ENCODE measurements around the gene ADK. TPM values are rescaled to one million over a fixed set of nuclear protein-coding genes. Genes with fewer than 3 reads are reported as not detected.
"Not testable (repeated sequence)": the region's sequence is repeated elsewhere in the genome, so short reads cannot be mapped to it uniquely, and the experiment has no call there.

The ADK gene
- total and polyA plus RNA-seq, 2 of the 4 experiments (the other 2 are of a cell fraction), result 30.6 to 40.9 TPM

DNA sequence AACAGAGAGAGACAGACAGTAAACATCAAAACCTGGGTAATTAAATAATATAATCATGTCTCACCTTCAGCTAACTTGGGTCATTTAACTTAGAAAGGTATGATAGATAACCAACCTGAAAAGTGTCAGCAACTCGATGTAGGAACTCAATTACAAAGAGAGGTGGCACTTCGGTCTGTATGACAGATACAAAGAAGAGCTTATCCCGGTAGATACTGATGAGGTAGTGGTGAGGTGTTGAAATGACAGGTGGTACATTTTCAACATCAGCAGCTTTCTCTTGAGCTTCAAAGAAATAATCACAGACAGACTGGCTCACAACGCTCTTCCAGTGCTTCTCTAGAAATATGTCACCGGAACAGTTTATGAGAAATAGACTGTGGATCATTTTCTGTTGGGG is 13.0 kb upstream of the ADK start (continued):
- TF ChIP-seq BHLHE40 (IDR thresholded peaks at IDR 0.05; ENCODE audit: low read depth, low read length) (no peak), RCOR1 (IDR thresholded peaks at IDR 0.05; ENCODE audit: insufficient replicate concordance, low read length) (no peak)

DNA sequence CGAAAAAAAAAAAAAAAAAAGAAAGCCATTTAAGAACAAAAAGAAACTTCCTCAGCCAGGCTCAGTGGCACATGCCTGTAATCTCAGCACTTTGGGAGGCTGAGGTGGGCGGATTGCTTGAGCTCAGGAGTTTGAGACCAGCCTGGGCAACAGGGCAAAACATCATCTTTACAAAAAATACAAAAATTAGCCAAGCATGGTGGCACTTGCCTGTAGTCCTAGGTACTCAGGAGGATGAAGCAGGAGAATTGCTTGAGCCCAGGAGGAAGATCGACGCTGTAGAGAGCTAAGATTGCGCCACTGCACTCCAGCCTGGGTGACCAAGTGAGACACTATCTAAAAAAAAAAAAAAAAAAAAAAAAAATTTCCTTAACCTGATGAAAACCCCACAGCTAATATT is 12.4 kb upstream of the ADK start:
- BruUV-seq (replicated peaks); POLR2A ChIA-PET (ENCODE audit: unreplicated experiment): not testable (repeated sequence)
- no CpG with 5 or more reads among the region's 5 CpGs for WGBS, 2 experiments (ENCODE audit: extremely low coverage in 2 of 2, insufficient read length in 1 of 2)

More for the DNA sequence above, 12.4 kb upstream of the ADK start:
- Histone ChIP-seq H3K79me1 (ENCODE audit: low read depth in 1 of 2, low read length in 2 of 2) (peaks cover 18 to 33% of the 10 kb centered on the region in 2 experiments), H3K36me3 (ENCODE audit: control insufficient read depth, insufficient read depth, low read length) (peaks cover 15% of the 10 kb centered on the region), H4K20me1 (ENCODE audit: insufficient read depth, low read length) (peaks cover 12% of the 10 kb centered on the region)
- H3K9ac ChIP-seq (ENCODE audit: low read depth, low read length); H3K4me1 ChIP-seq (ENCODE audit: control insufficient read depth, insufficient read depth, low read length); H3K9me3 ChIP-seq (ENCODE audit: control insufficient read depth, insufficient read depth, low read length); H3K27ac ChIP-seq (ENCODE audit: insufficient read depth, low read length); CTCF ChIA-PET; H3K4ac ChIP-seq (ENCODE audit: low read depth, low read length); DNase-seq; H2BK20ac ChIP-seq (ENCODE audit: low read depth, low read length); H3K14ac ChIP-seq (replicated peaks; ENCODE audit: low read depth, low read length); H3K4me3 ChIP-seq (ENCODE audit: insufficient read depth, low read depth, low read length); H2AK5ac ChIP-seq (ENCODE audit: low read depth, low read length); H2BK5ac ChIP-seq (ENCODE audit: low read depth, low read length, poor library complexity, severe bottlenecking); H3K9me1 ChIP-seq (ENCODE audit: insufficient read depth, low read length); H4K5ac ChIP-seq (ENCODE audit: low read depth, low read length); intact Hi-C loops (cut with micrococcal nuclease); H3K4me2 ChIP-seq (ENCODE audit: low read depth, low read length); dilution Hi-C loops (cut with HindIII; ENCODE audit: low sequenced_read_pairs, unreplicated experiment); H2AK9ac ChIP-seq (replicated peaks; ENCODE audit: low read depth, low read length, poor library complexity); H4K91ac ChIP-seq (ENCODE audit: insufficient read depth, low read depth, low read length); ATAC-seq (ENCODE audit: low read depth); H4K8ac ChIP-seq (ENCODE audit: low read depth in 2 of 2, low read length in 2 of 2); H3K23ac ChIP-seq (ENCODE audit: low read depth, low read length); in situ Hi-C loops (cut with MboI; ENCODE audit: low sequenced_read_pairs); H3K18ac ChIP-seq (ENCODE audit: low read depth, low read length); H2AFZ ChIP-seq (replicated peaks; ENCODE audit: low read length, poor library complexity); H3K27me3 ChIP-seq (ENCODE audit: control insufficient read depth, insufficient read depth, low read length); H3K56ac ChIP-seq (ENCODE audit: extremely low read depth, insufficient read depth, low read length); H2BK15ac ChIP-seq (ENCODE audit: low read depth, low read length); H2BK120ac ChIP-seq (ENCODE audit: low read depth, low read length): not testable (repeated sequence)

Measured in IMR-90 (cell line).